IMR-90 (cell line): ENCODE results near the gene RPL12. TPM values are rescaled to one million over a fixed set of nuclear protein-coding genes. Genes with fewer than 3 reads are reported as not detected.

Source experiments
- ATAC-seq: fragments of 200-7000 bp; cut with Tn5 transposase; 2 replicates; pipeline ENCODE4 v1.9.1; 2020; ENCODE audit warnings: low read depth, mild to moderate bottlenecking, moderate library complexity
- BruUV-seq: library from RNA; stranded (reverse); fragments of 400-500 nt; replicated peaks from 2 replicates; lab custom pipeline; 2021; lab: Mats Ljungman, UMichigan
- CTCF ChIA-PET: fragments of 300-600 bp; formaldehyde crosslinking; extraction: SDS; loops from one replicate; lab custom pipeline; 2021; ENCODE audit warnings: antibody characterized with exemption; lab: Yijun Ruan, JAX
- POLR2A ChIA-PET: fragments of 300-600 bp; sonication (Branson Sonifier 250); formaldehyde crosslinking; loops from one replicate; lab custom pipeline; 2022; ENCODE audit warnings: antibody characterized with exemption; ENCODE audit not compliant: unreplicated experiment; lab: Charles Lee
- DNase-seq: peaks from one replicate; pipeline ENCODE4 v3.0.0; 2013
- H2AFZ ChIP-seq: replicated peaks from 2 replicates; pipeline ENCODE3; 2013; ENCODE audit warnings: low read length, mild to moderate bottlenecking; ENCODE audit not compliant: poor library complexity
- H2AK5ac ChIP-seq: 2 replicates; pipeline ENCODE4 v1.6.1; 2013; ENCODE audit warnings: low read depth, low read length, inconsistent platforms
- H2AK9ac ChIP-seq: replicated peaks from 2 replicates; pipeline ENCODE3; 2013; ENCODE audit warnings: mild to moderate bottlenecking, low read depth, low read length, moderate library complexity; ENCODE audit not compliant: poor library complexity
- H2BK120ac ChIP-seq: 2 replicates; pipeline ENCODE4 v1.6.1; 2013; ENCODE audit warnings: low read depth, low read length, inconsistent platforms
- H2BK15ac ChIP-seq: 3 replicates; pipeline ENCODE4 v1.6.1; 2013; ENCODE audit warnings: low read depth, low read length, inconsistent platforms
- H2BK20ac ChIP-seq: 2 replicates; pipeline ENCODE4 v1.6.1; 2013; ENCODE audit warnings: low read depth, mild to moderate bottlenecking, inconsistent platforms, low read length, moderate library complexity
- H2BK5ac ChIP-seq: 2 replicates; pipeline ENCODE4 v1.6.1; 2013; ENCODE audit warnings: mild to moderate bottlenecking, low read depth, low read length, inconsistent platforms; ENCODE audit not compliant: poor library complexity, severe bottlenecking
- H3K14ac ChIP-seq: replicated peaks from 2 replicates; pipeline ENCODE4 v1.6.1; 2013; ENCODE audit warnings: low read depth, low read length, inconsistent platforms
- H3K18ac ChIP-seq: 2 replicates; pipeline ENCODE4 v1.6.1; 2013; ENCODE audit warnings: low read depth, low read length, control low read depth
- H3K23ac ChIP-seq: 2 replicates; pipeline ENCODE4 v1.6.1; 2013; ENCODE audit warnings: low read depth, low read length, inconsistent platforms
- H3K27ac ChIP-seq: 2 replicates; pipeline ENCODE4 v1.5.1; 2013; ENCODE audit warnings: mild to moderate bottlenecking, control low read depth, low read length; ENCODE audit not compliant: insufficient read depth
- H3K27me3 ChIP-seq: 2 replicates; pipeline ENCODE4 v1.6.1; 2013; ENCODE audit warnings: low read length; ENCODE audit not compliant: control insufficient read depth, insufficient read depth
- H3K36me3 ChIP-seq: 2 replicates; pipeline ENCODE4 v1.6.1; 2013; ENCODE audit warnings: low read length, mixed read lengths; ENCODE audit not compliant: control insufficient read depth, insufficient read depth
- H3K4ac ChIP-seq: 2 replicates; pipeline ENCODE4 v1.6.1; 2013; ENCODE audit warnings: low read depth, low read length, inconsistent platforms
- H3K4me1 ChIP-seq: 2 replicates; pipeline ENCODE4 v1.6.1; 2013; ENCODE audit warnings: low read length, mixed read lengths; ENCODE audit not compliant: control insufficient read depth, insufficient read depth
- H3K4me2 ChIP-seq: 2 replicates; pipeline ENCODE4 v1.6.1; 2013; ENCODE audit warnings: low read depth, mild to moderate bottlenecking, control low read depth, low read length, moderate library complexity
- H3K4me3 ChIP-seq: 2 replicates; pipeline ENCODE4 v1.5.1; 2013; ENCODE audit warnings: low read depth, mild to moderate bottlenecking, control low read depth, low read length, moderate library complexity; ENCODE audit not compliant: insufficient read depth
- H3K56ac ChIP-seq: 2 replicates; pipeline ENCODE4 v1.6.1; 2013; ENCODE audit warnings: low read length, inconsistent platforms; ENCODE audit not compliant: insufficient read depth; ENCODE audit errors: extremely low read depth
- H3K79me1 ChIP-seq, 2 experiments: 2 replicates each; pipeline ENCODE4 v1.6.1; 2013; ENCODE audit warnings: low read length in 2 of 2, inconsistent platforms in 1 of 2, low read depth in 1 of 2
- H3K9ac ChIP-seq: 2 replicates; pipeline ENCODE4 v1.6.1; 2013; ENCODE audit warnings: low read depth, low read length, control low read depth
- H3K9me1 ChIP-seq: 2 replicates; pipeline ENCODE4 v1.6.1; 2013; ENCODE audit warnings: low read length, inconsistent platforms; ENCODE audit not compliant: insufficient read depth
- H3K9me3 ChIP-seq: 2 replicates; pipeline ENCODE4 v1.6.1; 2013; ENCODE audit warnings: low read length; ENCODE audit not compliant: control insufficient read depth, insufficient read depth
- H4K20me1 ChIP-seq: 2 replicates; pipeline ENCODE4 v1.6.1; 2013; ENCODE audit warnings: low read length, inconsistent platforms; ENCODE audit not compliant: insufficient read depth
- H4K5ac ChIP-seq: 2 replicates; pipeline ENCODE4 v1.6.1; 2013; ENCODE audit warnings: mild to moderate bottlenecking, low read depth, low read length, control low read depth
- H4K8ac ChIP-seq, 2 experiments: 2 replicates each; pipeline ENCODE4 v1.6.1; 2013; ENCODE audit warnings: low read depth in 2 of 2, low read length in 2 of 2, control low read depth in 1 of 2, inconsistent platforms in 1 of 2
- H4K91ac ChIP-seq: 2 replicates; pipeline ENCODE4 v1.6.1; 2013; ENCODE audit warnings: low read depth, low read length, inconsistent platforms; ENCODE audit not compliant: insufficient read depth
- CEBPB ChIP-seq: IDR thresholded peaks from 2 replicates; pipeline ENCODE4 v1.6.1; 2012; ENCODE audit warnings: low read depth, low read length, improper control_type of control experiment
- FOS ChIP-seq: fragments of 150-350 bp; IDR thresholded peaks from 2 replicates; pipeline ENCODE4 v1.6.1; 2016; ENCODE audit warnings: low read depth, low read length
- MAZ ChIP-seq: IDR thresholded peaks from 2 replicates; pipeline ENCODE4 v1.6.1; 2012; ENCODE audit warnings: low read depth, mild to moderate bottlenecking, low read length, improper control_type of control experiment, moderate library complexity, borderline replicate concordance
- WGBS, 2 experiments: methylation state at CpG; one replicate each; pipeline versions ENCODE4 v1.1.5 to v1.1.7; 2013; ENCODE audit warnings: missing lambda C conversion rate in 2 of 2; ENCODE audit not compliant: insufficient read length in 1 of 2; ENCODE audit errors: extremely low coverage in 2 of 2; 5-methylcytosine and 5-hydroxymethylcytosine counted together
- dilution Hi-C: fragments of 300-500 bp; cut with HindIII; formaldehyde crosslinking; loops from one replicate; pipeline ENCODE4 v1.14.3; 2018; ENCODE audit warnings: low sequenced_read_pairs; ENCODE audit not compliant: unreplicated experiment
- in situ Hi-C: fragments of 300-500 bp; cut with MboI; formaldehyde crosslinking; loops from 3 replicates; pipeline ENCODE4 v1.14.3; 2019; ENCODE audit warnings: low sequenced_read_pairs, inconsistent platforms, mixed read lengths
- intact Hi-C: fragments of 100-400 bp; cut with micrococcal nuclease; formaldehyde crosslinking; loops from 2 replicates; pipeline ENCODE4 v1.10.0; 2022
- polyA plus RNA-seq, 3 experiments: library from polyadenylated mRNA; depleted of rRNA; stranded (reverse); fragments of >200 nt; gene quantifications; 2 replicates each; pipeline ENCODE4 v1.2.3, GENCODE V29; 2012; ENCODE audit warnings: low replicate concordance in 1 of 3
- total RNA-seq: library from RNA; depleted of rRNA; stranded (reverse); fragments of >200 nt; gene quantifications from 2 replicates; pipeline ENCODE4 v1.2.3, GENCODE V29; 2012
- TF ChIP-seq, protein P1 (sequence below): fragments of 150-350 bp; IDR thresholded peaks from 2 replicates; pipeline ENCODE4 v1.6.1; 2017; ENCODE audit warnings: mild to moderate bottlenecking, antibody characterized with exemption, low read length, low read depth
- TF ChIP-seq, protein P2 (sequence below): conservative IDR thresholded peaks from 2 replicates; pipeline ENCODE4 v1.5.1; 2012; ENCODE audit warnings: mild to moderate bottlenecking, low read depth, low read length, improper control_type of control experiment

RPL12 gene
- total and polyA plus RNA-seq, 2 of the 4 experiments (the other 2 are of a cell fraction): 1,864 to 2,379 TPM

DNA sequence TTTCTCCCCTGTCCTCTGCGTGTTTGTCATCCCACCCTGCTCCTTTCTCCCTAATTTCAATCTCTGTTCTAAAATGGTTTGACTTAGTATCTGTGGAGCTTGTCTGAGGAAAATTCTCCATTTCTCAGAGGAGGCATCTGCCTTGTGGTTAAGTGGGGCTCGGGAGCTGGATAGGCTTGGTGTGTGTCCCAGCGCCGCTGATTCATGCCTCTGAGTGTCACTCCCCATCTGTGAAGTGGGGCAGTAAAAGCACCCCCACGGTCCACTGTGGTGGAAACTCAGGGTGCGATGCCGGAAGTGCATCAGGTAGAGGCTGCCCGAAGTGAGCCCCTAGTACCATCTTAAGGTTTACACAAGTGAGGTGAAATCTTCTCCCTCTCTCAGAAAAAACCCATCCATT lies 37.7 kb upstream of the RPL12 start:
- Histone ChIP-seq H4K5ac (no peak overlapping the region), H3K27ac (no peak overlapping the region), H2BK20ac (no peak overlapping the region), H2AK5ac (no peak overlapping the region), H3K9me3 (no peaks in the 10 kb centered on the region), H4K8ac (no peak overlapping the region), H2AK9ac (no peak overlapping the region), H3K4me1 (peaks cover 8% of the 10 kb centered on the region; the same call in 1 of the 2 replicates), H2BK5ac (no peak overlapping the region), H3K4me3 (no peak overlapping the region), H3K14ac (no peak overlapping the region), H3K9me1 (peaks cover 3% of the 10 kb centered on the region; the same call in 1 of the 2 replicates), H3K23ac (no peak overlapping the region), H3K9ac (no peak overlapping the region), H3K56ac (no peak overlapping the region), H3K79me1 (peaks cover 2 to 15% of the 10 kb centered on the region in 2 experiments; a peak in 1 of 4 replicates), H2BK15ac (no peak overlapping the region), H4K20me1 (no peaks in the 10 kb centered on the region; the same call in 1 of the 2 replicates), H4K91ac (no peak overlapping the region), H2BK120ac (no peak overlapping the region), H3K4ac (no peak overlapping the region), H3K18ac (no peak overlapping the region), H2AFZ (no peak overlapping the region), H3K27me3 (no peaks in the 10 kb centered on the region), H3K4me2 (no peak overlapping the region), H3K36me3 (peaks cover 40% of the 10 kb centered on the region)
- dilution Hi-C loops (no loop called here), intact Hi-C loops (no loop called here), in situ Hi-C loops (no loop called here)
- POLR2A ChIA-PET: no interaction called here
- DNase-seq (no peak), ATAC-seq (no peak)
- TF ChIP-seq, protein P1, sequence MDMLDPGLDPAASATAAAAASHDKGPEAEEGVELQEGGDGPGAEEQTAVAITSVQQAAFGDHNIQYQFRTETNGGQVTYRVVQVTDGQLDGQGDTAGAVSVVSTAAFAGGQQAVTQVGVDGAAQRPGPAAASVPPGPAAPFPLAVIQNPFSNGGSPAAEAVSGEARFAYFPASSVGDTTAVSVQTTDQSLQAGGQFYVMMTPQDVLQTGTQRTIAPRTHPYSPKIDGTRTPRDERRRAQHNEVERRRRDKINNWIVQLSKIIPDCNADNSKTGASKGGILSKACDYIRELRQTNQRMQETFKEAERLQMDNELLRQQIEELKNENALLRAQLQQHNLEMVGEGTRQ: no peak
- TF ChIP-seq MAZ: no peak
- no peak for TF ChIP-seq FOS
- TF ChIP-seq, protein P2, sequence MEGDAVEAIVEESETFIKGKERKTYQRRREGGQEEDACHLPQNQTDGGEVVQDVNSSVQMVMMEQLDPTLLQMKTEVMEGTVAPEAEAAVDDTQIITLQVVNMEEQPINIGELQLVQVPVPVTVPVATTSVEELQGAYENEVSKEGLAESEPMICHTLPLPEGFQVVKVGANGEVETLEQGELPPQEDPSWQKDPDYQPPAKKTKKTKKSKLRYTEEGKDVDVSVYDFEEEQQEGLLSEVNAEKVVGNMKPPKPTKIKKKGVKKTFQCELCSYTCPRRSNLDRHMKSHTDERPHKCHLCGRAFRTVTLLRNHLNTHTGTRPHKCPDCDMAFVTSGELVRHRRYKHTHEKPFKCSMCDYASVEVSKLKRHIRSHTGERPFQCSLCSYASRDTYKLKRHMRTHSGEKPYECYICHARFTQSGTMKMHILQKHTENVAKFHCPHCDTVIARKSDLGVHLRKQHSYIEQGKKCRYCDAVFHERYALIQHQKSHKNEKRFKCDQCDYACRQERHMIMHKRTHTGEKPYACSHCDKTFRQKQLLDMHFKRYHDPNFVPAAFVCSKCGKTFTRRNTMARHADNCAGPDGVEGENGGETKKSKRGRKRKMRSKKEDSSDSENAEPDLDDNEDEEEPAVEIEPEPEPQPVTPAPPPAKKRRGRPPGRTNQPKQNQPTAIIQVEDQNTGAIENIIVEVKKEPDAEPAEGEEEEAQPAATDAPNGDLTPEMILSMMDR: no peak
- no peak for TF ChIP-seq CEBPB
- CTCF ChIA-PET: no interaction called here
- BruUV-seq: no TSS peak
- WGBS, 2 experiments: 100% methylated on average over 1 of the region's 8 CpGs; no CpG with 5 or more reads in 1 of the 2 experiments
